ENCODE results near the gene ATP1A4.

GRCh38 chr1:160188341-160188740 is 36.9 kb downstream of the ATP1A4 start:
- TF ChIP-seq POLR2A (IDR thresholded peaks at IDR 0.05) = no peak
- TF ChIP-seq, protein P1, sequence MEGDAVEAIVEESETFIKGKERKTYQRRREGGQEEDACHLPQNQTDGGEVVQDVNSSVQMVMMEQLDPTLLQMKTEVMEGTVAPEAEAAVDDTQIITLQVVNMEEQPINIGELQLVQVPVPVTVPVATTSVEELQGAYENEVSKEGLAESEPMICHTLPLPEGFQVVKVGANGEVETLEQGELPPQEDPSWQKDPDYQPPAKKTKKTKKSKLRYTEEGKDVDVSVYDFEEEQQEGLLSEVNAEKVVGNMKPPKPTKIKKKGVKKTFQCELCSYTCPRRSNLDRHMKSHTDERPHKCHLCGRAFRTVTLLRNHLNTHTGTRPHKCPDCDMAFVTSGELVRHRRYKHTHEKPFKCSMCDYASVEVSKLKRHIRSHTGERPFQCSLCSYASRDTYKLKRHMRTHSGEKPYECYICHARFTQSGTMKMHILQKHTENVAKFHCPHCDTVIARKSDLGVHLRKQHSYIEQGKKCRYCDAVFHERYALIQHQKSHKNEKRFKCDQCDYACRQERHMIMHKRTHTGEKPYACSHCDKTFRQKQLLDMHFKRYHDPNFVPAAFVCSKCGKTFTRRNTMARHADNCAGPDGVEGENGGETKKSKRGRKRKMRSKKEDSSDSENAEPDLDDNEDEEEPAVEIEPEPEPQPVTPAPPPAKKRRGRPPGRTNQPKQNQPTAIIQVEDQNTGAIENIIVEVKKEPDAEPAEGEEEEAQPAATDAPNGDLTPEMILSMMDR (IDR thresholded peaks at IDR 0.05) = no peak

Data from sigmoid colon (tissue), 3 donors.